ENCODE data around the gene VIPR2.
"Not testable (repeated sequence)": the region's sequence is repeated elsewhere in the genome, so short reads cannot be mapped to it uniquely, and the experiment has no call there.

The VIPR2 gene

DNA sequence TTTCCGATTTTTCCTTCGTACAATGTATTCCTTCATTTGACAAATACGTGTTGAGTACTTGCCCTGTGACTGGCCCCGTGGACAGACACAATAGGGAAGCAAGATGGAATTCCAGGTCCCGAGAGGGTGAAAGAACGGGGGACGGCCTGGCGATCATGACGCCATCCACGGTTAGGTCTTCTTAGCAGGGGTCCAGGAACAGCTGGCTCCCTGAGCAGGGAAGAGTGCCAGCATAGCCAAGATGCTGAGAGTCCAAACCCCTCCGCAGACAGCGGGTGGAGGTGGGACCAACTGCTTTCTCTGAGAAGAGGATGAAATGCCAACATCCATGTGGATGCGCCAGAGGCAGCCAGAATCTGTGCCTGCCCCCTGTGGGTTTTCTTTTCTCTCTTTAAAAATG is 144.6 kb downstream of the VIPR2 start:
- DNase-seq, result no peak

DNA sequence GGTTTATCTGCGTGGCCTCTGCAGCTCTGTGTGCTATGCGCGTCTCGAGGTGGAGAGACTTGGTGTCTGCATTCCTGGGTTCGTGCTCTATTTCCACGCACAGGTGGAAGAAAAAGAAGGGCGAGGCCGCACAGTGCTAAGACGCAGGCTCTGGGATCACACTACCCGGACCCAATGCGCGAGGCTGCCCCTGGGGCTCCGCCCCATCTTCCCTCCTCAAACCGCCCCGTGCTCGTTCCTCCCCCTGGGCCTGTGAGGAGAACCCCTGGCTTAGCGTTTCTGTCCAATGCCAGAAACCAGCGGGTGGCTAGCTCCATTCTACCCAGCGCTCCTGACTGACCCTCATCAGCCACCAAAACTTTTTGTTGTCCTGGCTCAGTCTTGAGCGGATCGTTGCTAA is 145.2 kb downstream of the VIPR2 start:
- no peak for DNase-seq

DNA sequence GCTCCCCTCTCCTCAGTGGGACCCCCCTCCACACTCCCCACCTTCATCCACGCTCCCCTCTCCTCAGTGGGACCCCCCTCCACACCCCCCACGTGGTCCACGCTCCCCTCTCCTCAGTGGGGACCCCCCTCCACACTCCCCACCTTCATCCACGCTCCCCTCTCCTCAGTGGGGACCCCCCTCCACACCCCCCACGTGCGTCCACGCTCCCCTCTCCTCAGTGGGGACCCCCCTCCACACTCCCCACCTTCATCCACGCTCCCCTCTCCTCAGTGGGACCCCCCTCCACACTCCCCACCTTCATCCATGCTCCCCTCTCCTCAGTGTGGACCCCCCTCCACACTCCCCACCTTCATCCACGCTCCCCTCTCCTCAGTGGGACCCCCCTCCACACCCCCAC is 146.4 kb downstream of the VIPR2 start:
- DNase-seq, result not testable (repeated sequence)

DNA sequence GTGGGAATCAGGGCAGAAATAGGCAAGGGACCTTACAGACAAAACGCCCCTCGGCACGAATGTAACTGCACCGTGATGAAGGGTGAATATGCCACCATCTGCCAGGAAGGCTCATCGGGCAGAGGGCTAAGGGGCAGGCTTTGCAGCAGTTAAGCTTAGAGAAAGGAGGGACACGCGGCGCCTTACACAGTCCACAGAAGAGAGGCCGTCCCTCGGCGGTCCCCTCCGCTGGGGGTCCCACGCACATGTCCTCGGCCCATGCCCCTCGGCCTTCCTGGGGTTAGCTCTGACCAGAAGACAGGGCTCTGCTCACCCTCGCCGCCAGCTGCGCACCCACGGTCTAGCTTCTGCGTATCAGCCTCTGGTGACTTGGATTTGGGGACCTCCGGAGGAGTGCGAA is 147.2 kb downstream of the VIPR2 start:
- no peak for DNase-seq

DNA sequence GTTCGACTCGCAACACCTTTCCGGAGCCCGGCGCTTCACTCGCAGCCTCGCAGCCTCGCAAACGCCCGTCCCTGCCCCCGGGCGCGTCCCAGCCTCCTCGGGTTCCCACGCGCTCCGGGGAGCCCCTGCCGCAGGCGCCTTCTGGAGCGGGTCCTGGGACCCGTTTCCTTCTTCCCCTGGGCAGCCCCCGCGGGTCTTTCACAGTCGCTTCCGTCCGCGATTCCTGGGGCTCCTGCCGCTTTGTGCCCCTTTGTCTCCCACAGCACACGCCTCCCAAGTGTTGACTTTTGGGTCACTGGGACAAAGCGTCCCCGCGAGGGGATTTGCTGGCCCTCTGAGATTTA is 147.6 kb downstream of the VIPR2 start:
- no peak for DNase-seq

DNA sequence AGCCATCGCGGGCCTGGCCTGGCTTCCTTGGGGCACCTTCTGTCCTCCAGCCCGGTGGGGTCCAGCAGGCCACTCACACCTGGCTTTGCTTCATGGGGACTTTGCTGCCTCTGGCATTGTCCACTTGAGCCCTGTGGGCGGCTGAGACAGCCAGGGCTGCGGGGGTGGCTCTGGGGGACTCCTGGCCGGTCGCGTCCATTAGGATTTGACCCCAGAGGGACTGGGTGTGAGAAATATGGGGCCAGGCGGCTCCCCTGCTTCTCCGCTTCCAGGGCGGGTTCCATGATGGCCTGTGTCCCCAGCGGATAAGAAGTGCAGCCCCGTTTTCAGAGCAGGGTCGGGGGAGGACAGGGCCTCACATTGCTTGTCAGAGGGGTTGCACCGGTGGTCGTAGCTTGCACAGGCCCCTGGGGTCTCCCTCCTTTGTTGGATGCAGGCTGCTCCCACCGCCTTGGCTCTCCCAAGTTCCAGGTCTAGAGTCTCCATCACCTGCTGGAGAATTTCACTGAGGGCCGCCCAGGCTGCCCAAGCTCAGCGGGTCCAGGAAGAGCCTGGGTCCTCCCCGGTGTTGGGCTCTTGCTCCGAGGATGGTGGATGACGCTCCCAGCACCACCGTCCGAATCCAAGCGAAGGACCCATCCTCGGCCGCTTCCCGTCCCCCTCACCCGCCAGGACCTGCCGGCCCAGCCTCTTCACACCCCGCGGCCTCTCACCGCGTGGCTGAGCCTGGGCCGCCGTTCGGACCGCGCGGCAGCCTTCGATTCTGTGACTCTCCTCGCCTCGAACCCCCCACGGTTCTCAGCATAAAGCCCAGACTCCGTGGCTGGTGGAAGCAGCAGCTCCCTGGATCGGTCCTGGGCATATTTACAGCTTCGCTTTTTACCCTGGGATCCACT is 148.2 kb downstream of the VIPR2 start:
- no peak for DNase-seq

DNA sequence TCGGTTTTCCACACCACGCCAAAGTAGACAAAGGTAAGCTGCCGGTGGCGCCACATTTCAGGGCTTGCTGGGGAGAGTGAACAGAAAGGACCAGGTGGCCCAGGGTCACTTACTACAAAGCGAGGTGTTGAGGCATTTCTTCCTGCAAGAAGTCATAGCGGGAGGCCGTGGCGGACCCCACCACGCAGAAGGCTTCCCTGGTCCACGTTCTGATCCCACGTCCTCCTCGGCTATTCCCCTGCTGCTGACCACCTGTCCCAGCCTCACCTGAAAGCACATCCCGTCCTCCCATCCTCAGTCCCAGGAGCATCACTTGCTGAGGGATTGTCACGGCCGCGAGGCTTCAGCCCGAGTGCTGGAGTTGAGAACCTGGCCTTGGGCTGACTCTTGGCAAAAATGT is 149.2 kb downstream of the VIPR2 start:
- DNase-seq, result no peak

DNA sequence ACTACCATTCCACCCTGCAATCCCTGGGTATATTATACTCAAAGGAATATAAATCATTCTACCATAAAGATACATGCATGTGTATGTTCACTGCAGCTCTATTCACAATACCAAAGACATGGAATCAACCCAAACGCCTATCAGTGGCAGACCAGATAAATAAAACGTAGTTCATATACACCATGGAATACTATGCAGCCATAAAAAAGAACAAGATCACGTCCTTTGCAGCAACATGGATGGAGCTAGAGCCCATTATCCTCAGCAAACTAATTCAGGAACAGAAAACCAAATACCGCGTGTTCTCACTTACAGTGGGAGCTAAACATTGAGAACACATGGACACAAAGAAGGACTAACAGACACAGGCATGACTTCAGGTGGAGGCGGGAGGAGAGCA is 150.0 kb downstream of the VIPR2 start:
- no peak for DNase-seq

DNA sequence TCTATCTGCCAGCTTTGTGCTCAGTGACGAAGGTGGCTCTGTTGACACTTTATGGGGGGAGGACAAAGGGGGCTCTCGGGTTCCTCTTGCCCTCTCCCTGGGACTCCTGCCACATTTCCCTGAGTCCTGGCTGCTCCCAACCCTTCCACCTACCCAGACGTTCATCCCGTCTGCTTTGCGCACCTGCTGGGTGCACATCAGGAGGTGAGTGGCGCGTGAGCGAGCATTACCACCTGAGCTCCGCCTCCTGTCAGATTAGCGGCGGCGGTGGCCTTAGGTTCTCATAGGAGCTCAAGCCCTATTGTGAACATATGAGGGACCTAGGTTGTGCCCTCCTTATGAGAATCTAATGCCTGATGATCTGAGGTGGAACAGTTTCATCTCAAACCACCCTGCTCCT is 151.1 kb downstream of the VIPR2 start:
- no peak for DNase-seq

DNA sequence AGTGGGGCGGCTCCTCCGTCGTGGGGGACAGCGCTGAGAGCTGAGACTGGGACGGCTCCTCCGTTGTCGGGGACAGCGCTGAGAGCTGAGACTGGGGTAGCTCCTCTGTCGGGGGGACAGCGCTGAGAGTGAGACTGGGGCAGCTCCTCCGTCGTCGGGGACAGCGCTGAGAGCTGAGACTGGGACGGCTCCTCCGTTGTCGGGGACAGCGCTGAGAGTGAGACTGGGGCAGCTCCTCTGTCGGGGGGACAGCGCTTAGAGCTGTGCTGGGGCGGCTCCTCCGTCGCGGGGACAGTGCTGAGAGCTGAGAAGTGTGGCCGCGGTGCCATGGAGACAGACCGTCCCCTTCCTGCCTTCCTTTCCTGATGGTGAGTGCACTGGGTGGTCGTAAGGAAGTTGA is 151.9 kb downstream of the VIPR2 start:
- DNase-seq, result no peak

DNA sequence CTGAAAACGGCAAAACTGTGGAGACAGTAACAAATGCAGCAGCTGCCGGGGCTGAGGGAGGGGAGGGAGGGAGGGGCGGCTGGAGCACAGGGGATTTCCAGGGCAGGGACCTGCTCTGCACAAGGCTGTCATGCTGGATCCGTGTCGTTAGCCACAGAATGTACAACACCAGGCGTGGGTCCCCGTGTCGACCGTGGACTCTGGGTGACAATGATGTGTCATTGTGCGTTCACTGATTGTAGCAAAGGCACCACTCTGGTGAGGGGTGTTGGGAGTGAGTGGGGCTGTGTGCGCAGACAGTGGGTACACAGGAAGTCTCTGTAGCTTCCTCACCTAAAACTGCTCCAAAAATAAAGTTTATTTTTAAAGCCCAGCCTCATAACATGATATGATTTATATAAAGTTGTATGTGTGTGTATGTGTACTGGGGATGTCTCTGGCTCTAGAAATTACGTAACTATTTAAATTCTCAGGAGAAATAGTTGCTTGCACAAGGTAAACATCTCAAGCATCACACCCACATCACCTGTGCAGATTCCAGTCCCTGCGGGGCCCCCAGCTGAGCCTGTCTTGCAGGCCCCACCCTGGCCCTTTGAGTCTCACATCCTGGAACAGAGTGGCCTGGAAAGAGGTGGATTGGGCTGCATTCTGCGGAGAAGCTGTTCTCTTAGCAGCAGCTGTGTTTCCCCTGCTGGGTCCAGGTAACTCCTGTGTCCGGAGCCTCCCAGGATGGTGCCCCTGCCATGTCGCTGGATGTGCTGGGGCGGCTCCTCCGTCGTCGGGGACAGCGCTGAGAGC is 152.6 kb downstream of the VIPR2 start:
- no peak for DNase-seq

DNA sequence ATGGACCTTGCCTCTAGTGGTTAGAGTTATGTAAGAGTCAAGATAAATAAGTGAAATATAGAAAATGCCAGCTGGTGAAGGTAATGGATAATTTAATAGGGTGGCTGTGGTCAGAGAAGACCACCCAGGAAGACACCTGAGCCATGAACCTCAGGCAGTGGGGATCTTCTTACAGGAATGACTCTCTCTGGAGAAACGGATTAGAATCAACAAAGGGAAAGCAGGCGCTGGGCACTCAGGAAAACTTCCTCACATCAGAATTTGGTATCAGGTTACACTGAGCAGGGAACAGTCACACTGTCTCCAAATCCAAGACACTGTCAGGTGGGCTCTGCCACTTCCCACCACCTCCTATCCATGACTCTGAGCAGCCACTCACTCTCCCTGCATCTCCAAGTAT is 155.7 kb downstream of the VIPR2 start:
- DNase-seq, result no peak

DNA sequence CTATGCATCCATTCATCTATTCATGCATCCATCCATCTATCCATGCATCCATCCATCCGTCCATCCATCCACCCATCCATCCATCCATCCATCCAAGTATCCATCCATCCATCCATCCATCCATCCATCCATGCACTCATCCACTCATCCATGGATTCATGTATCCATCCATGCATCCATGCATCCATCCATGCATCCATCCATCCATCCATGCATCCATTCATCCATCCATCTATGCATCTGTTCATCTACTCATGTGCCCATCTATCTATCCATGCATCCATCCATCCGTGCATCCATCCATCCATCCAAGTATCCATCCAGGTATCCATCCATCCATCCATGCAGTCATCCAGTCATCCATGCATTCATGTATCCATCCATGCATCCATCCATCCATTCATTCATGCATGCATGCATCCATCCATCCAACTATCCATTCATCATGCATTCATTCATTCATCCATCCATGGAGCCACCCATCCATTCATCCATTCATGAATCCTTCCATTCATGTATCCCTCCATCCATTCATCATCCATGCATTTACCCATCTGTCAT is 156.3 kb downstream of the VIPR2 start:
- no peak for DNase-seq

DNA sequence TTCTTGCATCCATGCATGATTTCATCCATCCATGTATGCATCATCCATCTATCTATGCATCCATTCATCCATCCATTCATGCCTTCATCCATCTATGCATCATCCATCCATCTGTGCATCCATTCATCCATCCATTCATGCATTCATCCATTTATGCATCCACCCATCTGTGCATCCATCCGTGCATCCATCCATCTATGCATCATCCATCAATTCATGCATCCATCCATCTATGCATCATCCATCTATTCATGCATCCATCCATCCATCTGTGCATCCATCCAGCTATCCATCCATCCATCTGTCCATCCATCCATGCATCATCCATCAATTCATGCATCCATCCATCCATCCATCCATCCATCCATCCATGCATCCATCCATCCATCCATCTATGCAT is 157.0 kb downstream of the VIPR2 start:
- no peak for DNase-seq

DNA sequence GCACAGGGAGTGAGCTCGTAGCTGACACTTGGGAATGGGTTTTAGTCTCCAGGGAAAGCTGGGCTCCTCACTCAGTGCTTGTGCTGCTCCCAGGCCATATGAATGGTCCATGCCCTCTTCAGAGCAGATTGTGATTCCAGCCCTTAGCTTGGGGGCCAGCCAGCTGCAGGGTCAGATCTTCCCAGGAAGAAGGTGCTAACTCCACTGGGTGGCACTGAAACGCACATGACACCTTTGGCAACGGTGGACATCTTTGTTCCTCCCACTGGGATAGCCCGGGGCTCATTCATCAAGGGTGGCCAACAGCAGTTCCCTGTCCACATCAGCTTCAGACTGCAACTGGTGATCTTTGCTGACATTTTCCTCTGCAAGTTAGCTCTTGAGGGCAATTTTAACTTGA is 159.1 kb downstream of the VIPR2 start:
- no peak for DNase-seq

DNA sequence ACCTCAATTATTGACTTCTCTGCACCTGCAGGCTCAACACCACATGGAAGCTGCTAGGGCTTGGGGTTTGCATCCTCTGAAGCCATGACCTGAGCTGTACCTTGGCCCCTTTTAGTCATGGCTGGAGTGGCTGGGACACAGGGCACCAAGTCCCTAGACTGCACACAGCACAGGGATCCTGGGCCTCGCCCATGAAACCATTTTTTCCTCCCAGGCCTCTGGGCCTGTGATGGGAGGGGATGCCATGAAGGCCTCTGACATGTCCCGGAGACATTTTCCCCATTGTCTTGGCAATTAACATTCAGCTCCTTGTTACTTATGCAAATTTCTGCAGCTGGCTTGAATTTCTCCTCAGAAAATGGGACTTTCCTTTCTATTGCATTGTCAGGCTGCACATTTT is 160.7 kb downstream of the VIPR2 start:
- not testable (repeated sequence) for DNase-seq

DNA sequence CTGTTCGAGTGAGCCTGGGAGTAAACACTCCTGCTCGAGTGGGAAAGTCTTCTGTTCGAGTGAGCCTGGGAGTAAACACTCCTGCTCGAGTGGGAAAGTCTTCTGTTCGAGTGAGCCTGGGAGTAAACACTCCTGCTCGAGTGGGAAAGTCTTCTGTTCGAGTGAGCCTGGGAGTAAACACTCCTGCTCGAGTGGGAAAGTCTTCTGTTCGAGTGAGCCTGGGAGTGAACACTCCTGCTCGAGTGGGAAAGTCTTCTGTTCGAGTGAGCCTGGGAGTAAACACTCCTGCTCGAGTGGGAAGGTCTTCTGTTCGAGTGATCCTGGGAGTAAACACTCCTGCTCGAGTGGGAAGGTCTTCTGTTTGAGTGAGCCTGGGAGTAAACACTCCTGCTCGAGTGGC is 162.6 kb downstream of the VIPR2 start:
- not testable (repeated sequence) for DNase-seq

DNA sequence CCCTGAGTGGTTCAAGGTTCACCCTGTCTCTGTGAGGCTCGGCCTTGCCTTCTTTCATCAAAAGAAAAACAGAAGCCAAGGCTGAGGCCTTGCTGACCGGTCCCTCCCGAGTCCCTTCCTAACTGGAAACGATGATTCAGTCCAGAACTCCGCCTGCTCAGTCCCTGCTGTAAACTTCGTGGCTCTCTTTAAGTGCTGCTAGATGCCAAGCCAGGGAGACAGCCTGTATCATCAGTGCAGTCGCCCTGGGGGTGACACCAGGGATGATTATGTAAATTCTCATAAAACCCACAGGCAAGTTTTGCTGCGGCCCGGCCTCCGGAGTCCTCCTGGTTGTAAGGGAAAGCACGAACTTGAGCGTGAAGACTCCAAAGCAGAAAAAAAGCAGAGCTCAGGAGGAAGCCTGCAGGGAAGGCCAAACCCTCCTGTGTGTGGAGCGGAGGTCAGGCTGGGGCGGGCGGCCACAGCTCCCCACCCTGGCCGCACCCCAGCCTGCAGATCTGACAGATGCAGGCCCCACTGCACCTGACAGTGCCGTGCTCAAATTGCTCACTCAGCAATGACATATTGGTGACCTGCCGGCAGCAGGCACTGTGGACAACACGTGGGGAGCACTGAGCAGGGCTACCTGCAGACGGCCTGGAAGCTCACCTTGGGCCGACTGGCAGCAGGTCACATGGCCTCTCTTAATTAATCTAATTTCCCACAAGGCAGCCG is 164.9 kb downstream of the VIPR2 start:
- DNase-seq, result no peak

DNA sequence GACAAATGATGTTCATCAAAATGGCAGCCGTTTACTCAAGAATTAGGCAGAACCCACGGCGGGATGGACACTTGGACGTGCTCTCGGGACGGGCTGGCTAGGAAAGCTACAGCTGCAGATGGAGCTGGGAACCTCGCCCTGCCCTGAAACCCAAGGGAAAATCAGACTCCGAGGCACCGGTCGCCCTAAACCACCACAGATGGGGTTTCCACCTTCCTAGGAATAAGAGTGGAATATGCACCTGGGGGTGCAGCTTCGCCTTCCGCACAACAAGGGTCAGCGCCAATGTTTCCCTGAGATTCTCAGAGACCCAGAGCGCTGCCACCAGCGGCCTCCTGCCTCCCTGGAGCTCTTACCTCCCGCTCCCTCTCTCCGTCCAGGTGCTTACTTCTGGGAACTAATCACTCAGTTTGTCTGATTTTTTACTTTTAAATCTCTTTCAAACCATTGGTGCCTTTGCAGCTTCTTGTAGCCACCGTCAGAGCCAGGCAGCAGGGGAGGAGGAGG is 165.6 kb downstream of the VIPR2 start:
- no peak for DNase-seq
